Measurements from ENCODE around the gene BMF.

BMF gene

GRCh38 chr15:40046721-40047414 lies 61.8 kb downstream of the BMF start:
- TF ChIP-seq, protein P1, sequence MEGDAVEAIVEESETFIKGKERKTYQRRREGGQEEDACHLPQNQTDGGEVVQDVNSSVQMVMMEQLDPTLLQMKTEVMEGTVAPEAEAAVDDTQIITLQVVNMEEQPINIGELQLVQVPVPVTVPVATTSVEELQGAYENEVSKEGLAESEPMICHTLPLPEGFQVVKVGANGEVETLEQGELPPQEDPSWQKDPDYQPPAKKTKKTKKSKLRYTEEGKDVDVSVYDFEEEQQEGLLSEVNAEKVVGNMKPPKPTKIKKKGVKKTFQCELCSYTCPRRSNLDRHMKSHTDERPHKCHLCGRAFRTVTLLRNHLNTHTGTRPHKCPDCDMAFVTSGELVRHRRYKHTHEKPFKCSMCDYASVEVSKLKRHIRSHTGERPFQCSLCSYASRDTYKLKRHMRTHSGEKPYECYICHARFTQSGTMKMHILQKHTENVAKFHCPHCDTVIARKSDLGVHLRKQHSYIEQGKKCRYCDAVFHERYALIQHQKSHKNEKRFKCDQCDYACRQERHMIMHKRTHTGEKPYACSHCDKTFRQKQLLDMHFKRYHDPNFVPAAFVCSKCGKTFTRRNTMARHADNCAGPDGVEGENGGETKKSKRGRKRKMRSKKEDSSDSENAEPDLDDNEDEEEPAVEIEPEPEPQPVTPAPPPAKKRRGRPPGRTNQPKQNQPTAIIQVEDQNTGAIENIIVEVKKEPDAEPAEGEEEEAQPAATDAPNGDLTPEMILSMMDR (IDR thresholded peaks at IDR 0.05; ENCODE audit: control insufficient read depth, extremely low read depth, insufficient read depth): no peak
- DNase-seq (ENCODE audit: low read depth): no peak
- no peak overlapping the region for H3K4me3 ChIP-seq (ENCODE audit: low read depth, low read length)

DNA sequence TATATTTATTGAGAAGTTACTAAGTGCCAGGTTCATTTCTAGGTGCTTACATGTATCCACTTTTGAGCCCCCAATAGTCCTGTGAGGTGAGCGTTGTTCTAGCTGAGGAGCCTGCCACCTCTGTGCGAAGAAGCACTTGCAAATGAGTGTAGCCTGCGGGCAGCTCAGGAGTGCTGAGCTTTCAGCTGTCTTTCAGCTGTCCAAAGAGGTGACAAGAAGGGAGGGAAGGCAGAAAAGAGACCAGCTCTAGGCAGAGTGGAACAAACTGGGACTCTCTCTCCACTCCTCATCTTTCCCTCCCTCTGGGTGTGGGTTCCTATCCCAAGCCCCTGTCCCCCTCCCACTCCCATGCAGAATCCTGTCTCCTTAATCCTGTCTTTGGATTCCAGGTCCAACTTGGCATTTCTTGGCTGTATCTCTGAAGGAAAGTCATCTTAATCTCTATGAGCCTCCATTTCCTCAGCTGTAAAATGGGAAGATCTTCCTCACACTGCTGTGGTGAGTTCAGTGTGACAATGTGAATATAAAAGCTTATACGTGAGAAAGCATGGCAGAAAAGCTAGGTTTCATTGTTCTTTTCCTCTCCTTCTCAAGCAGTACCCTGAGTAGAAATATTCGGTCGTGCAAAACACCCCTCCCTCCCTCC lies 63.0 kb downstream of the BMF start:
- no peak for DNase-seq (ENCODE audit: low read depth)

GRCh38 chr15:40044717-40045571 lies 63.7 kb downstream of the BMF start:
- no peak for DNase-seq (ENCODE audit: low read depth)
- H3K4me3 ChIP-seq (ENCODE audit: low read depth, low read length): no peak overlapping the region; the same call in 1 of the 2 replicates
- TF ChIP-seq, protein P1 (IDR thresholded peaks at IDR 0.05; ENCODE audit: control insufficient read depth, extremely low read depth, insufficient read depth): peak; percentile 100

More for the DNA sequence above, 63.0 kb downstream of the BMF start:
- TF ChIP-seq, protein P1 (IDR thresholded peaks at IDR 0.05; ENCODE audit: control insufficient read depth, extremely low read depth, insufficient read depth): no peak
- H3K4me3 ChIP-seq (ENCODE audit: low read depth, low read length): no peak overlapping the region

GRCh38 chr15:40043927-40044716 lies 64.6 kb downstream of the BMF start:
- no peak overlapping the region for H3K4me3 ChIP-seq (ENCODE audit: low read depth, low read length)
- TF ChIP-seq, protein P1 (IDR thresholded peaks at IDR 0.05; ENCODE audit: control insufficient read depth, extremely low read depth, insufficient read depth): no peak
- DNase-seq (ENCODE audit: low read depth): no peak

GRCh38 chr15:40042791-40043320 lies 65.8 kb downstream of the BMF start:
- H3K4me3 ChIP-seq (ENCODE audit: low read depth, low read length): no peak overlapping the region
- TF ChIP-seq, protein P1 (IDR thresholded peaks at IDR 0.05; ENCODE audit: control insufficient read depth, extremely low read depth, insufficient read depth): no peak
- no peak for DNase-seq (ENCODE audit: low read depth)

DNA sequence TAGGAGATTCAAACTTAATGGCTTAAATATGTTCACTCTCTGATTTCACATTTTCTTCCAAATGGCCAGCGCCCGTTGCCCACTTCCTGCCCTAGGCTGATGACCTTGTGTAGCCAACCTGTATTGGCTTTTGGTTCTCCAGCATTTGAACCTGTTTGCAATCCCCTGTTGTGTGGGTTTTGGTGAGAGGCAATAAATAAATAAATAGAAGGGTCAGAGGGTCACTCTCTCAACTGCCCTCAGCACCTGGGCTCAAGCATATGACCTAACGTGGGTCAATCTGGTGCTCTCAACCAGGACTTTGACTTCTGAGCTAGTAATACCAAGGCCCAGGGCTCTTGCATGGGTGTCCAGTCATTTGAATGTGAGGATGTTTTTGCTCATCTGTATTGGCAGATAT lies 67.9 kb downstream of the BMF start:
- TF ChIP-seq, protein P1 (IDR thresholded peaks at IDR 0.05; ENCODE audit: control insufficient read depth, extremely low read depth, insufficient read depth): no peak
- H3K4me3 ChIP-seq (ENCODE audit: low read depth, low read length): no peak overlapping the region
- no peak for DNase-seq (ENCODE audit: low read depth)
